A549 (cell line): ENCODE results near the gene MAPK13.

Experiments used
- CTCF ChIP-seq: fragments of >200 bp; sonication (Bioruptor Twin); formaldehyde crosslinking; IDR thresholded peaks from 3 replicates; pipeline ENCODE4 v1.5.1; 2016
- HEYL ChIP-seq: fragments of 250-450 bp; sonication (Bioruptor Pico); IDR thresholded peaks from 2 replicates; pipeline ENCODE4 v1.8.0; 2021; ENCODE audit warnings: mild to moderate bottlenecking, moderate library complexity
- NR3C1 ChIP-seq: fragments of >200 bp; sonication (Bioruptor Twin); formaldehyde crosslinking; IDR thresholded peaks from 3 replicates; pipeline ENCODE4 v1.6.1; 2017
- POLR2A ChIP-seq: IDR thresholded peaks from 2 replicates; pipeline ENCODE4 v1.6.1; 2012; ENCODE audit warnings: mild to moderate bottlenecking, low read length
- SMC3 ChIP-seq: fragments of >200 bp; sonication (Bioruptor Twin); formaldehyde crosslinking; IDR thresholded peaks from 3 replicates; pipeline ENCODE4 v1.6.1; 2018; ENCODE audit warnings: inconsistent platforms
- ZC3H11A ChIP-seq: fragments of 450-650 bp; IDR thresholded peaks from 2 replicates; pipeline ENCODE4 v1.6.1; 2014; ENCODE audit warnings: antibody characterized with exemption, mild to moderate bottlenecking

DNA sequence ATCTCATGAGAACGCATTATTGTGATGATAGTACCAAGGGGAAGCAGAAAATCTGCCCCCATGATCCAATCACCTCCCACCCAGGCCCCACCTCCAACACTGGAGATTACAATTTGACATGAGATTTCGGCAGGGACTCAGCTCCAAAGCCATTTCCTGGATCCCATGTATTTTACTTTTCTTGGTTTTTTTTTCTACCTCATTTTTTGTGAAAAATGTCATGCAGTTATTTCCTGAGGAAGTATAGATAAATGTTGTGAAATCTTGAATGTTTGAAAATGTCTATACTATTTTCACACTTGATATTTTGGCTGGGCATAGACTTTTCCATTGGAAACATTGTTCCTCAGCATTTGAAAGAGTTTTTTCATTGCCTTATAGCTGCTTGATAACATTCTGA is 57.1 kb downstream of the MAPK13 start:
- TF ChIP-seq CTCF = no peak
- no peak for TF ChIP-seq NR3C1
- no peak for TF ChIP-seq SMC3
- no peak for TF ChIP-seq POLR2A
- TF ChIP-seq HEYL (CRISPR knock-in tag) = no peak
- TF ChIP-seq ZC3H11A = no peak
